ENCODE measurements around the gene ATP8B4.

DNA sequence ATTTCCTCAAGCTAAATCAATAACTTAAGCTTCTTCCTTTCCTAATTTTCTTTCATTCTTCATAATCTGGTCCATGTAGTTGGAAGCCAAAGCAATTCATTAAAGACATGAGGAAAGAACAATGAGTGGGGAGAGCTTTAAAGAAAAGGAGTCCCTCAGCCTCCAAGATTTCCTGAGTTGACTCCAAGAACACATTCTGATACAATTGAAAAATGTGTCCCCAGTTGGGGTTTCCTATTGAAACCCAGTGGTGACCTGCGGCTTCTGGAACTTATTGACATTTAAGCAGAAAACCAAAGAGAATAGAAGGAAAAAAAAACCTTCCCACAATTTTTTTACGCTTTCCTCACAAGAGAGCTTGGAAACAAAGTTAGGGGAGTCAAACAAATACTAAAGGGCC lies 37.0 kb downstream of the ATP8B4 start:
- TF ChIP-seq CTCF (IDR thresholded peaks at IDR 0.05), result no peak
- no peak for TF ChIP-seq RAD21 (IDR thresholded peaks at IDR 0.05; ENCODE audit: low read length)
- TF ChIP-seq RFX5 (IDR thresholded peaks at IDR 0.05; ENCODE audit: low read length), result no peak
- no peak for TF ChIP-seq TCF12 (IDR thresholded peaks at IDR 0.05)
- no peak for TF ChIP-seq EZH2phosphoT487 (IDR thresholded peaks at IDR 0.05; ENCODE audit: borderline replicate concordance, low read depth)
- TF ChIP-seq, protein P1, sequence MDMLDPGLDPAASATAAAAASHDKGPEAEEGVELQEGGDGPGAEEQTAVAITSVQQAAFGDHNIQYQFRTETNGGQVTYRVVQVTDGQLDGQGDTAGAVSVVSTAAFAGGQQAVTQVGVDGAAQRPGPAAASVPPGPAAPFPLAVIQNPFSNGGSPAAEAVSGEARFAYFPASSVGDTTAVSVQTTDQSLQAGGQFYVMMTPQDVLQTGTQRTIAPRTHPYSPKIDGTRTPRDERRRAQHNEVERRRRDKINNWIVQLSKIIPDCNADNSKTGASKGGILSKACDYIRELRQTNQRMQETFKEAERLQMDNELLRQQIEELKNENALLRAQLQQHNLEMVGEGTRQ (IDR thresholded peaks at IDR 0.05; ENCODE audit: borderline replicate concordance, low read depth, low read length), result no peak
- TF ChIP-seq, protein P2, sequence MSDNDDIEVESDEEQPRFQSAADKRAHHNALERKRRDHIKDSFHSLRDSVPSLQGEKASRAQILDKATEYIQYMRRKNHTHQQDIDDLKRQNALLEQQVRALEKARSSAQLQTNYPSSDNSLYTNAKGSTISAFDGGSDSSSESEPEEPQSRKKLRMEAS (IDR thresholded peaks at IDR 0.05; ENCODE audit: low read depth), result no peak
- TF ChIP-seq REST (IDR thresholded peaks at IDR 0.05; ENCODE audit: low read depth, low read length), result no peak
- TF ChIP-seq FOSL2 (IDR thresholded peaks at IDR 0.05; ENCODE audit: borderline replicate concordance, low read depth), result no peak
- no peak for TF ChIP-seq EP300 (IDR thresholded peaks at IDR 0.05; ENCODE audit: borderline replicate concordance in 1 of 2, low read depth in 1 of 2, low read length in 1 of 2)
- no peak for TF ChIP-seq SIN3A (IDR thresholded peaks at IDR 0.05; ENCODE audit: borderline replicate concordance, low read depth, low read length)

Measured in SK-N-SH (cell line).